ENCODE results near the gene TSPYL1.
"Not testable (repeated sequence)": the region's sequence is repeated elsewhere in the genome, so short reads cannot be mapped to it uniquely, and the experiment has no call there.

Gene TSPYL1

GRCh38 chr6:116279232-116280160 lies at the start of gene TSPYL1:
TSS of gene TSPYL1 (minus strand) at chr6:116279930. CDS start at chr6:116279830, 100 bp downstream.
- DNase-seq = peak; percentile 97

- DNase-seq = no peak
Observed at GRCh38 chr6:116329156-116329555, 49.4 kb upstream of the TSPYL1 start.

- no peak for DNase-seq
Observed at GRCh38 chr6:116328528-116328903, 48.8 kb upstream of the TSPYL1 start.

- no peak for DNase-seq
Observed at GRCh38 chr6:116327803-116328527, 48.2 kb upstream of the TSPYL1 start.

- no peak for DNase-seq
Observed at GRCh38 chr6:116326996-116327395, 47.3 kb upstream of the TSPYL1 start.

- DNase-seq = no peak
Observed at GRCh38 chr6:116326181-116326671, 46.5 kb upstream of the TSPYL1 start.

- DNase-seq = not testable (repeated sequence)
Observed at GRCh38 chr6:116325634-116326132, 46.0 kb upstream of the TSPYL1 start.

- DNase-seq = no peak
Observed at GRCh38 chr6:116323863-116324262, 44.1 kb upstream of the TSPYL1 start.

GRCh38 chr6:116321933-116322332 lies 42.2 kb upstream of the TSPYL1 start:
- not testable (repeated sequence) for DNase-seq

- no peak for DNase-seq
Observed at GRCh38 chr6:116316772-116317467, 37.2 kb upstream of the TSPYL1 start.

- DNase-seq = no peak
Observed at GRCh38 chr6:116314878-116315277, 35.1 kb upstream of the TSPYL1 start.

- DNase-seq = no peak
Observed at GRCh38 chr6:116314218-116314617, 34.5 kb upstream of the TSPYL1 start.

GRCh38 chr6:116313101-116313776 lies 33.5 kb upstream of the TSPYL1 start:
- no peak for DNase-seq

- no peak for DNase-seq
Observed at GRCh38 chr6:116309657-116310056, 29.9 kb upstream of the TSPYL1 start.

- no peak for DNase-seq
Observed at GRCh38 chr6:116309001-116309400, 29.3 kb upstream of the TSPYL1 start.

- DNase-seq = no peak
Observed at GRCh38 chr6:116307633-116308032, 27.9 kb upstream of the TSPYL1 start.

- no peak for DNase-seq
Observed at GRCh38 chr6:116307001-116307400, 27.3 kb upstream of the TSPYL1 start.

- DNase-seq = no peak
Observed at GRCh38 chr6:116304538-116305097, 24.9 kb upstream of the TSPYL1 start.

- no peak for DNase-seq
Observed at GRCh38 chr6:116301104-116301503, 21.4 kb upstream of the TSPYL1 start.

GRCh38 chr6:116300566-116300965 lies 20.8 kb upstream of the TSPYL1 start:
- DNase-seq = no peak

GRCh38 chr6:116298973-116299372 lies 19.2 kb upstream of the TSPYL1 start:
- no peak for DNase-seq

GRCh38 chr6:116298273-116298672 lies 18.5 kb upstream of the TSPYL1 start:
- no peak for DNase-seq

Measured in activated CD4-positive, alpha-beta T cell treated with anti-CD3 and anti-CD28 coated beads, Interleukin-2, Interleukin-6, amounts not matched to agents 100 ng/mL and 50 ng/mL, durations not matched to agents 16 hours and 8 hours (primary cell).